ENCODE data around the gene FBXL7. TPM values are rescaled to one million over a fixed set of nuclear protein-coding genes. Genes with fewer than 3 reads are reported as not detected.

FBXL7 gene
- polyA plus RNA-seq, 3 donors, result not detected

DNA sequence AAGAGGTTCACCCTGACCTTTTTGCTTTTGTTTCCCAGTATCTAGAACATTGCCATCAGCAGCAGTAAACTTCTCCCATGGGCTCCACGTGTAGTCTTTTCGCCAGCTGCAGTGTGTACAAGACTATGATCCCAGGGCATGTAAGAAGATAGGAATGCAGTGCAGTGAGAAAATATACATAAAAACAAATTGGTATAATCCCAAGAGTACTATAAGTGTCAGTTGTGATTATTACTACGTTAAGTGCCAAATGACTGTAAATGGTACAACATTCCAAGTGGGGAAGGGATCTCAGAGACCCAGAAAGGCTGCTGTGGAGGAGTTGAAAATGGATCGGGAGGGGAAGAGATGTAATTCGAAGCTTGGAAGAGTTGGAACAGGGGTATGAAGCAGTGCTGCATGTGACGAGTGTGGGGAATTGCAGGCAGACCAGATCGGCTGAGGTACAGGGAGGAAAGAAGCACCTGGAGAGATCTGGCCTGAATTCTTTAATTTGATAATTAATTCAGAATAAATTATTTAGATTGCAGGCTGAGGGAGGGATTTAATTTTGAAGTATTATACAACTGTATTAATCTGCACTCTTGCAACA, 95.1 kb downstream of the FBXL7 start:
- Histone ChIP-seq H3K36me3 (replicated peaks in 1 of 2; ENCODE audit: control insufficient read depth in 1 of 2, insufficient read depth in 2 of 2, low read length in 2 of 2) (no peaks in the 10 kb centered on the region), H3K79me2 (ENCODE audit: insufficient read depth, low read length) (no peaks in the 10 kb centered on the region), H3K4me1 (ENCODE audit: control insufficient read depth in 1 of 2, insufficient read depth in 2 of 2, low read length in 2 of 2) (no peaks in the 10 kb centered on the region), H3K27ac (ENCODE audit: low read depth in 1 of 2, low read length in 2 of 2) (no peak overlapping the region), H2AFZ (ENCODE audit: insufficient read depth, low read depth, low read length, poor library complexity, severe bottlenecking) (no peak overlapping the region), H4K20me1 (ENCODE audit: insufficient read depth, low read length) (no peaks in the 10 kb centered on the region), H3K4me2 (replicated peaks; ENCODE audit: extremely low read depth, low read length, poor library complexity, severe bottlenecking) (no peak overlapping the region), H3K9ac (ENCODE audit: insufficient read depth, low read length, poor library complexity, severe bottlenecking) (no peak overlapping the region), H3K9me3 (replicated peaks in 1 of 2; ENCODE audit: control insufficient read depth in 1 of 2, insufficient read depth in 1 of 2, low read length in 2 of 2) (peaks cover 6 to 11% of the 10 kb centered on the region in 2 donors), H3K27me3 (ENCODE audit: control insufficient read depth in 2 of 2, insufficient read depth in 2 of 2, low read length in 2 of 2) (no peaks in the 10 kb centered on the region), H3K4me3 (replicated peaks in 1 of 3; ENCODE audit: low read depth in 2 of 3, low read length in 3 of 3) (no peak overlapping the region)
- TF ChIP-seq, protein P1, sequence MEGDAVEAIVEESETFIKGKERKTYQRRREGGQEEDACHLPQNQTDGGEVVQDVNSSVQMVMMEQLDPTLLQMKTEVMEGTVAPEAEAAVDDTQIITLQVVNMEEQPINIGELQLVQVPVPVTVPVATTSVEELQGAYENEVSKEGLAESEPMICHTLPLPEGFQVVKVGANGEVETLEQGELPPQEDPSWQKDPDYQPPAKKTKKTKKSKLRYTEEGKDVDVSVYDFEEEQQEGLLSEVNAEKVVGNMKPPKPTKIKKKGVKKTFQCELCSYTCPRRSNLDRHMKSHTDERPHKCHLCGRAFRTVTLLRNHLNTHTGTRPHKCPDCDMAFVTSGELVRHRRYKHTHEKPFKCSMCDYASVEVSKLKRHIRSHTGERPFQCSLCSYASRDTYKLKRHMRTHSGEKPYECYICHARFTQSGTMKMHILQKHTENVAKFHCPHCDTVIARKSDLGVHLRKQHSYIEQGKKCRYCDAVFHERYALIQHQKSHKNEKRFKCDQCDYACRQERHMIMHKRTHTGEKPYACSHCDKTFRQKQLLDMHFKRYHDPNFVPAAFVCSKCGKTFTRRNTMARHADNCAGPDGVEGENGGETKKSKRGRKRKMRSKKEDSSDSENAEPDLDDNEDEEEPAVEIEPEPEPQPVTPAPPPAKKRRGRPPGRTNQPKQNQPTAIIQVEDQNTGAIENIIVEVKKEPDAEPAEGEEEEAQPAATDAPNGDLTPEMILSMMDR (IDR thresholded peaks at IDR 0.05), result no peak
- H3K36me3 Mint-ChIP-seq, result no peaks in the 10 kb centered on the region
- H3K4me3 Mint-ChIP-seq, result no peak overlapping the region
- intact Hi-C loops (cut with micrococcal nuclease), result no loop called here
- H3K27ac Mint-ChIP-seq, result no peak overlapping the region
- 86% methylated on average over 4 of the region's 7 CpGs for WGBS (ENCODE audit: insufficient coverage)
- no peak for DNase-seq
- peaks cover 0 to 2% (median 0%) of the 10 kb centered on the region in 3 donors for H3K27me3 Mint-ChIP-seq (ENCODE audit: low read depth in 3 of 3)
- H3K9me3 Mint-ChIP-seq, result peaks cover under 1 to 14% (median 6%) of the 10 kb centered on the region in 7 donors
- H3K4me1 Mint-ChIP-seq, result no peaks in the 10 kb centered on the region

DNA sequence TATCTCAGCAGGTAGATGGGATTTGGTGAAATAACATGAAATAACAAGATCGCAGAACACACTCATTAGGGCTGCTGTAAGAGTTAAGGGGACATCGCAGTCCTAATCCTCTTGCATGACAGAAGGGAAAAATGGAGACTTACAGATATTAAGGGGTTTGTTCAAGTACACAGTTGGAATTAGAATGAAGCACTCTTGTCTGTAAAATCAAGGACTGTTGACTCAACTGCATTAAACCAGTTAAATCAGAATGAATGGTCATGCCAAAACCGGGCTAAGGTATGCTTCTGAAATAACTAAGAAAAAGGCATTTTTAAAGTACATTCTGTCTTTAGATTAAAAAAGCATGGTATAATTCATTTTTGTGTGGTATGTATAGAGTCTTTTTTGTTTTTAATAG, 95.9 kb downstream of the FBXL7 start:
- TF ChIP-seq, protein P1 (IDR thresholded peaks at IDR 0.05), result no peak
- WGBS (ENCODE audit: insufficient coverage), result 77% methylated on average over 3 of the region's 3 CpGs

More for the DNA sequence above, 95.9 kb downstream of the FBXL7 start:
- Histone ChIP-seq H3K27ac (ENCODE audit: low read depth in 1 of 2, low read length in 2 of 2) (no peak overlapping the region), H4K20me1 (ENCODE audit: insufficient read depth, low read length) (no peaks in the 10 kb centered on the region), H3K4me2 (replicated peaks; ENCODE audit: extremely low read depth, low read length, poor library complexity, severe bottlenecking) (no peak overlapping the region), H3K4me3 (replicated peaks in 1 of 3; ENCODE audit: low read depth in 2 of 3, low read length in 3 of 3) (no peak overlapping the region), H3K79me2 (ENCODE audit: insufficient read depth, low read length) (no peaks in the 10 kb centered on the region), H3K4me1 (ENCODE audit: control insufficient read depth in 1 of 2, insufficient read depth in 2 of 2, low read length in 2 of 2) (no peaks in the 10 kb centered on the region), H2AFZ (ENCODE audit: insufficient read depth, low read depth, low read length, poor library complexity, severe bottlenecking) (no peak overlapping the region), H3K9me3 (replicated peaks in 1 of 2; ENCODE audit: control insufficient read depth in 1 of 2, insufficient read depth in 1 of 2, low read length in 2 of 2) (peaks cover 0 to 11% of the 10 kb centered on the region in 2 donors), H3K27me3 (ENCODE audit: control insufficient read depth in 2 of 2, insufficient read depth in 2 of 2, low read length in 2 of 2) (no peaks in the 10 kb centered on the region), H3K36me3 (replicated peaks in 1 of 2; ENCODE audit: control insufficient read depth in 1 of 2, insufficient read depth in 2 of 2, low read length in 2 of 2) (no peaks in the 10 kb centered on the region), H3K9ac (ENCODE audit: insufficient read depth, low read length, poor library complexity, severe bottlenecking) (no peak overlapping the region)
- Mint-ChIP-seq H3K36me3 (no peaks in the 10 kb centered on the region), H3K27ac (no peak overlapping the region), H3K4me1 (no peaks in the 10 kb centered on the region), H3K27me3 (ENCODE audit: low read depth in 3 of 3) (peaks cover 0 to 2% (median 0%) of the 10 kb centered on the region in 3 donors), H3K4me3 (no peak overlapping the region), H3K9me3 (peaks cover 0 to 14% (median 5%) of the 10 kb centered on the region in 7 donors)
- intact Hi-C loops (cut with micrococcal nuclease), result no loop called here
- DNase-seq, result no peak

Measured in CD14-positive monocyte (primary cell).